Panc1 (cell line): ENCODE data around the gene HK3.

Source experiments
- CTCF ChIP-seq: fragments of 450-650 bp; IDR thresholded peaks from 2 replicates; pipeline ENCODE4 v1.5.1; 2017; ENCODE audit warnings: mild to moderate bottlenecking
- POLR2AphosphoS5 ChIP-seq: IDR thresholded peaks from 2 replicates; pipeline ENCODE4 v1.6.1; 2012; ENCODE audit warnings: mild to moderate bottlenecking, low read depth, low read length, moderate library complexity
- REST ChIP-seq, 2 experiments: IDR thresholded peaks; 2 replicates each; pipeline ENCODE4 v1.6.1; 2011 to 2012; ENCODE audit warnings: low read depth in 2 of 2, control low read depth in 1 of 2, low read length in 1 of 2, mild to moderate bottlenecking in 1 of 2, moderate library complexity in 1 of 2; ENCODE audit not compliant: insufficient read depth in 1 of 2
- TCF7L2 ChIP-seq: IDR thresholded peaks from 2 replicates; pipeline ENCODE4 v1.6.1; 2011; ENCODE audit warnings: mild to moderate bottlenecking, low read depth, low read length, inconsistent platforms

DNA sequence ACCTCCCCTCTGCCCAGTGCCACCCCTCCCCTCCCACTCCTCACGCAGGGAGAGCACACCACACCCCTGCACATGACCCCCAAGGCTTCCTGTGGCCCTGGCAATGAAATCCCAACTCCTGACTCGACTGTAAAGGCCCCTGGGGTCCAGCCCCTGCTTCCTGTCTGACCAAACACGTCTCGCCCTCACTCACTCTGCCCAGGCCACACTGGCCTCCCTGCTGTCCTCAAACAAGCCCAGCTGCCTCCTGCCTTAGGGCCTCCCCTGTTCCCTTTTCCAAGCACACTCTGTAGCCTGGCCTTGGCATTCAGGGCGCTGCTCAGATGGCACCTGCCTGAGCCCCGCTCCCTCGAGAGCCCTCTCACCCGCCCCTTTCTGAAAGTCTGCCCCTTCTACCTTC, 42.4 kb downstream of the HK3 start:
- TF ChIP-seq CTCF (no peak), REST (IDR thresholded peaks at IDR 0.05; ENCODE audit: insufficient read depth in 1 of 2, low read depth in 2 of 2, low read length in 1 of 2) (no peak), POLR2AphosphoS5 (no peak), TCF7L2 (no peak)
